Measurements from ENCODE around the gene CLPSL2.

The CLPSL2 gene

GRCh38 chr6:35810971-35811698, 34.7 kb downstream of the CLPSL2 start:
- H3F3A ChIP-seq (ENCODE audit: insufficient read depth, low read length) = no peaks in the 10 kb centered on the region
- no peaks in the 10 kb centered on the region for H3K4me1 ChIP-seq (ENCODE audit: insufficient read depth, low read length, severe bottlenecking)
- H3K79me2 ChIP-seq (ENCODE audit: insufficient read depth, low read length) = no peaks in the 10 kb centered on the region
- TF ChIP-seq CTCF (IDR thresholded peaks at IDR 0.05; ENCODE audit: low read length) = no peak
- TF ChIP-seq EZH2 (IDR thresholded peaks at IDR 0.05; ENCODE audit: borderline replicate concordance, low read length) = no peak
- H3K36me3 ChIP-seq (ENCODE audit: insufficient read depth, low read length) = no peaks in the 10 kb centered on the region
- no peaks in the 10 kb centered on the region for H3K9me2 ChIP-seq (ENCODE audit: low read depth, low read length)
- H2AFZ ChIP-seq (ENCODE audit: low read length) = no peak overlapping the region
- no peak overlapping the region for H3K4me3 ChIP-seq (ENCODE audit: low read depth, low read length, poor library complexity, severe bottlenecking)
- no peaks in the 10 kb centered on the region for H3K9me3 ChIP-seq (ENCODE audit: low read length)
- H3K27me3 ChIP-seq (ENCODE audit: insufficient read depth, low read length) = no peaks in the 10 kb centered on the region
- no peak overlapping the region for H3K27ac ChIP-seq (ENCODE audit: low read depth, low read length, poor library complexity, severe bottlenecking)
- peak overlapping the region; percentile 36; the same call in 1 of the 2 replicates for H3K4me2 ChIP-seq (ENCODE audit: low read length)
- H3K9ac ChIP-seq (ENCODE audit: low read length) = no peak overlapping the region
- no peaks in the 10 kb centered on the region for H4K20me1 ChIP-seq (ENCODE audit: insufficient read depth, low read length)

GRCh38 chr6:35811699-35811995, 35.2 kb downstream of the CLPSL2 start:
- Histone ChIP-seq H2AFZ (ENCODE audit: low read length) (no peak overlapping the region), H3F3A (ENCODE audit: insufficient read depth, low read length) (no peaks in the 10 kb centered on the region), H3K9me3 (ENCODE audit: low read length) (no peaks in the 10 kb centered on the region), H3K4me2 (ENCODE audit: low read length) (0 out of 2 replicates have a peak overlapping the region, but pooled peaks have one; percentile 36), H4K20me1 (ENCODE audit: insufficient read depth, low read length) (no peaks in the 10 kb centered on the region), H3K9me2 (ENCODE audit: low read depth, low read length) (no peaks in the 10 kb centered on the region), H3K4me3 (ENCODE audit: low read depth, low read length, poor library complexity, severe bottlenecking) (no peak overlapping the region), H3K36me3 (ENCODE audit: insufficient read depth, low read length) (no peaks in the 10 kb centered on the region), H3K79me2 (ENCODE audit: insufficient read depth, low read length) (no peaks in the 10 kb centered on the region), H3K27me3 (ENCODE audit: insufficient read depth, low read length) (no peaks in the 10 kb centered on the region), H3K9ac (ENCODE audit: low read length) (no peak overlapping the region), H3K4me1 (ENCODE audit: insufficient read depth, low read length, severe bottlenecking) (no peaks in the 10 kb centered on the region), H3K27ac (ENCODE audit: low read depth, low read length, poor library complexity, severe bottlenecking) (no peak overlapping the region)
- TF ChIP-seq EZH2 (IDR thresholded peaks at IDR 0.05; ENCODE audit: borderline replicate concordance, low read length) (no peak), CTCF (IDR thresholded peaks at IDR 0.05; ENCODE audit: low read length) (no peak)

- H3K9ac ChIP-seq (ENCODE audit: low read length) = no peak overlapping the region
- no peak overlapping the region for H3K4me3 ChIP-seq (ENCODE audit: low read depth, low read length, poor library complexity, severe bottlenecking)
- H3K4me2 ChIP-seq (ENCODE audit: low read length) = no peak overlapping the region
- no peaks in the 10 kb centered on the region for H3K79me2 ChIP-seq (ENCODE audit: insufficient read depth, low read length)
- no peaks in the 10 kb centered on the region for H3K9me2 ChIP-seq (ENCODE audit: low read depth, low read length)
- H3K27me3 ChIP-seq (ENCODE audit: insufficient read depth, low read length) = no peaks in the 10 kb centered on the region
- H3K36me3 ChIP-seq (ENCODE audit: insufficient read depth, low read length) = no peaks in the 10 kb centered on the region
- no peak overlapping the region for H2AFZ ChIP-seq (ENCODE audit: low read length)
- H3K27ac ChIP-seq (ENCODE audit: low read depth, low read length, poor library complexity, severe bottlenecking) = no peak overlapping the region
- no peaks in the 10 kb centered on the region for H3F3A ChIP-seq (ENCODE audit: insufficient read depth, low read length)
- no peaks in the 10 kb centered on the region for H4K20me1 ChIP-seq (ENCODE audit: insufficient read depth, low read length)
- TF ChIP-seq CTCF (IDR thresholded peaks at IDR 0.05; ENCODE audit: low read length) (no peak), EZH2 (IDR thresholded peaks at IDR 0.05; ENCODE audit: borderline replicate concordance, low read length) (no peak)
- H3K4me1 ChIP-seq (ENCODE audit: insufficient read depth, low read length, severe bottlenecking) = no peaks in the 10 kb centered on the region
- H3K9me3 ChIP-seq (ENCODE audit: low read length) = 0 out of 2 replicates have a peak, but pooled peaks cover 7% of the 10 kb centered on the region
These were observed 41.1 kb downstream of the CLPSL2 start for GRCh38 chr6:35817515-35817914.
